NCI-H1694 treated with DMSO at 0.1 percent for 48 hours (cell line): ENCODE results near the gene SAMM50.

Experiments
- DNase-seq: peaks from one replicate; lab custom pipeline; 2025; lab: John Stamatoyannopoulos, UW

Gene SAMM50

GRCh38 chr22:43945632-43946383, 9.4 kb upstream of the SAMM50 start:
- DNase-seq = peak; percentile 61

DNA sequence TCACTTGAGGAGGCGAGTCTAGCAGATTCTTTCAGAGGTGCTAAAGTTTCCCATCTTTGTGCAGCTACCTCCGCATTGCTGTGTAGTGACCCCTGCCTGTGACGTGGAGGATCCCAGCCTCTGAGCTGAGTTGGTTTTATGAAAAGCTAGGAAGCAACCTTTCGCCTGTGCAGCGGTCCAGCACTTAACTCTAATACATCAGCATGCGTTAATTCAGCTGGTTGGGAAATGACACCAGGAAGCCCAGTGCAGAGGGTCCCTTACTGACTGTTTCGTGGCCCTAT, 8.9 kb upstream of the SAMM50 start:
- DNase-seq = no peak

DNA sequence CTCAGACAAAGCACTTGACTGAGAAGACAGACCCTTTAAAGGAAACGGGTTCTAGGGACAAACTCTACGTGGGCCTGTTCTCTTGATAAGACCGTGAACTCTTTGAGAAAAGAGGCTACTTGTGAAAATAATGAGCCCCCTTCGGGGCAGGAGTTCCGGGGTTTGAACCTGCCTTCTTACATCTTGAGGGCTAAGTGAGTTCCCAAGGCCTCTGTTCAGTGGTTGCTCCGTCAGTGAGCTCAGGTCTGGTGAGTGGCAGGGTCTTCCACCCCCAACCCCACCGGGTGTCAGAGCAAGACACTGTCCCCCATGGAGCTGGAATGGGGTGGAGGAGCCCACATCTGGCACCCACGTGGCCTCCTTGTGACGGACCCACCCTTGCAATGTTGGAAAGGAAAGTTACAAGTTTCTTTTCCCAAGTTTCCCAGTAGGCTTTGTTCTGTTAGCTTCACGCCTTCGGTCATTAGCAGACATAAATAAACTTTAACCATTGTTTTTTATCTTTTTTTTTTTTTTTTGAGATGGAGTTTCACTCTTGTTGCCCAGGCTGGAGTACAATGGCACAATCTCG, 6.3 kb upstream of the SAMM50 start:
- no peak for DNase-seq

- DNase-seq = no peak
Measured at GRCh38 chr22:43951391-43951790, 3.9 kb upstream of the SAMM50 start.

DNA sequence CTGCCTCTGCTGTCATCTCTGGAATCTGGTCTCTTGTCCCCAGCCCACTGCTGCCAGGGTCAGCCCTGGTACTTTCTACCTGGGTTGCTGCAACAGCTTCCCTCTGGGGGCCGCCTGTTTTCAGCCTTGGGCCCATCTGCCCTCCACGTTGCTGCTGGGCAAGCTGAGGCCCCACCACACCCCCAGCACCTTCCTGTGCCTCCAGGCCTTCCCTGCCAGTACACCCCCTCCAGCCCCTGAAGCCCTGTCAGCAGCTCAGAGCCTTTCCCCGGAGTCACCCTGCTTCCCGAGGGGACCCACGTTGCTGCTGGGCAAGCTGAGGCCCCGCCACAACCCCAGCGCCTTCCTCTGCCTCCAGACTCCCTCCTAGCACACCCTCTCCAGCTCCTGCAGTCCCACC, 3.3 kb upstream of the SAMM50 start:
- no peak for DNase-seq

DNA sequence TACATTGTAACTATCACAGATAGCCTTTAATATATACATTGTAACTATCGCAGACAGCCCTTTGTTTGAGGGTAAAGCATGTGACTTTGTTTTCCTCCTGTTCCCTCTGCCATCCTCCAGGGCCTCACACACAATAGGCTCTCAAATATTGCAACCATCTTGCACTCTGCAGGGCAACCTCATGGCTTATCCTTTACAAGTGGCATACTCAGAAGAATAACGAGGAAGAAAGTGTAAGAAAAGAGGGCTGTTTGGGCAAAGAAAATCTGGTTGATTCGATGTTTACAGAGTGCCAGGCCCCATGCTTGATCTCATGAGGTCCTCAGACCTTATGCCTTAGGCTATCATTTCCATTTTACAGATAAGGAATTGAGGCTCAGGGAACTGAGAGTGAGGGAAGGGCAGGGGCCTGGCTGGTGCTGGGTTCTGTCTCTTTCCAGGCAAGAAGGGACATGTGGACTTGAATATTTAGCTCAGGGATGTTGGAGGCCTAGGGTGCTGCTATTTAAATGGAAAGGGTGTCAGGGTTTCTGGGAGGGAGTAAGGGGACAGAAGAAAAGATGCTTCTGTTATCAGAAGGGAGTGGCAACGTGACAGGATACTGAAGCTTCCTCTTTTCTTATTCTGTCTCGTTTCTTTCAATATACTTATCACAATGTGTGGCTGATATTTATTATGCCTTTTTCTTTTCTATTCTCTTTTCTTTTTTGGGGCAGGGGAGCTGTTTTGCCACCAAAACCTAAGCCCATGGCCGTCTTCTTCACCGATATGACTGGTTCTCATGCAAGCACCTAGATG, 1.1 kb upstream of the SAMM50 start:
- DNase-seq = no peak

DNA sequence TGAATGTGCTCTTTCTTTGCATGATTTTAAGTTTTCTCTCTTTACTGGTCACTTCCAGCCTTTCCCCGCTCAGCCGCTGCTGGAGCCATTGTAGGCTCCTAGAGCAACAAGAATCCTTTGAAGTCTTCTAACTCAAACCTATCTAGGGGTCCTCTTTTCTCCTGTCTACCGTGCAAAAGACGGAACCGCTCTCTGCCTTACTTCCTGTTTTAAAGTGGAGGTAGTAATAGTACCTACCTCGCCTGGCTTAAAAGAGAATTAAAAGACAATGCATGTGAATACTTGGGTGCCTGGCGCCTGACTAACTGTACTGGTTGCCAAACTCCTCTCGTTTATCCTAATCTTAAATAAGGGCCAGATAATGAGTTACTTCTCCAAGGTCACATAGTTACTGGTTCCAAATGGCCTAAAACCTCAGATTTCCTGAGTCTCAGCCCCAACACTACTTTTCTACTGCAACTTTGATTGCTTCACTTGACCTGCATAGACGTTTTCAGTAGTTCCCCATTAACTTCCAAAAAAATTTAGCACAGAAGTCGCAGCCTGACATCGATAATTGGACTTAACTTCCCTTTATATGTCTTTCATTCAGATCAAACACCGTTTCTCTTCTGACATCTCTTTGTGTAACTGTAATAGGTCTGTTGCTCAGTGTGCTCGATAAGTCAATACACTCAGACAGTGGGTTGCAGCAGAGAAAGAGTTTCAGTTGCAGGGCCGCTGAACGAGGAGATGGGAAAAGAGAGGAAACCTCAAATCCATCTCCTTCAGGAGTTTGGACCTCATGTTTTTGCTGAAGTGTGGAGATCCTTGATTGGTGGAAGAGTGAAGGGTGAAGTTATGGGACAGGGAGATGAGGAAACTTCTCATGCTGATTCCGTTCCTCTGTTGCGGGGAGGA, 891 bp downstream of the SAMM50 start:
- no peak for DNase-seq

DNA sequence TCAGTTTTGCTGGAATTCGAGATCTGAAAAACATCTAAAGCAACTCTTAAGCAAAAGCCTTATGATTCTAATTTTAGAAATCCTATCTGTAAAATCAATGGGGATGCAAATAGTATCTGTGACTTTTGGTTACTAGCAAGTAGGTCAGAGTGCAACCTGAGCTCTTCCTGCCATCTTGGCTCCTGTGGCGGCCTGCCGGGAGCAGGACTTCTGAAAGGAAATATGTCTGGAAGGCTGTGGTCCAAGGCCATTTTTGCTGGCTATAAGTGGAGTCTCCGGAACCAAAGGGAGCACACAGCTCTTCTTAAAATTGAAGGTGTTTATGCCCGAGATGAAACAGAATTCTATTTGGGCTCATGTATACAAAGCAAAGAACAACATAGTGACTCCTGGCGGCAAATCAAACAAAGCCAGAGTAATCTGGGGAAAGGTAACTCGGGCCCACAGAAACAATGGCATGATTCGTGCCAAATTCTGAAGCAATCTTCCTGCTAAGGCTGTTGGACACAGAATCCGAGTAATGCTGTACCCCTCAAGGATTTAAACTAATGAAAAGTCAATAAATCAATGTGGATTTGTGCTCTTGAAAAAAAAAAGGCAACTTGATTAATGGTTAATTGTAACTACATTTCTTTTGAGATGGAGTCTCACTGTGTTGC, 1.7 kb downstream of the SAMM50 start:
- DNase-seq = no peak

DNA sequence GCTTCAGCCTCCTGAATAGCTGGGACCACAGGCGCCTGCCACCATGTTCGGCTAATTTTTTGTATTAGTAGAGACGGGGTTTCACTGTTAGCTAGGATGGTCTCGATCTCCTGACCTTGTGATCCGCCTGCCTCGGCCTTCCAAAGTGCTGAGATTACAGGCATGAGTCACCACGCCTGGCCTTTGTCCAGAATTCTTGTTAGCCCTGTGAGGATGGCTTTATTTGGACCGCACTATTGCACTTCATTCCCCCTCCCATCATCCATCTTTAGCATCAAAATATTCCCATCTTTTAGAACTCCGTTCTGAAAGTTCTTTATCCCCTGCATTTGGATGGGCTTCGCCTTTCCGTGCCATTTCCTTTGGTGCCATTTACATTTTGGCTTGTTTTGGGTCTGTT, 2.6 kb downstream of the SAMM50 start:
- DNase-seq = no peak

DNA sequence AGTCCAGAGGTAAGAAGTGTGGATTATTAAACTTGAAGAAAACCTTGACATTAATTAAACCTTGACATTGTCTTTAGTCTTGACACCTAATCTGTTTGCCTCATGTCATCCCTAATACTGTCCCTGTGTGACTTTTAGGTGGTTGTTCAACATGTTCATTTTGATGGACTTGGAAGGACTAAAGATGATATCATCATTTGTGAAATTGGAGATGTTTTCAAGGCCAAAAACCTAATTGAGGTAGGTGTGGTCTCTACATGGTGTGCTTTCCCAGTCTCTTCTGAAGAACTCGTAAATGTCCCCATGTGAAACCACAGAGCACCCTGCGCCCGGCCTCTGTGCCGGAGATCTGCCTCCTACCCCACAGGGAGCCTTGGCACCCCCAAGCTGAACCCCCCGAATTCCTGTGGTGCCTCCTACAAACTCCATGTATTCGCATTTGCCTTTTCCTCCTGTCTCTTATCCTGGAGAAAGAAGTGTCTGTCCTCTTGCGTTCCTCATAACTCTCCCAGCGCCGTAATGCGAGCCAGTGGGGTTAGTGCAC, 9.1 kb downstream of the SAMM50 start:
- DNase-seq = no peak

- DNase-seq = no peak
Measured at GRCh38 chr22:43967069-43967468, 11.8 kb downstream of the SAMM50 start.

DNA sequence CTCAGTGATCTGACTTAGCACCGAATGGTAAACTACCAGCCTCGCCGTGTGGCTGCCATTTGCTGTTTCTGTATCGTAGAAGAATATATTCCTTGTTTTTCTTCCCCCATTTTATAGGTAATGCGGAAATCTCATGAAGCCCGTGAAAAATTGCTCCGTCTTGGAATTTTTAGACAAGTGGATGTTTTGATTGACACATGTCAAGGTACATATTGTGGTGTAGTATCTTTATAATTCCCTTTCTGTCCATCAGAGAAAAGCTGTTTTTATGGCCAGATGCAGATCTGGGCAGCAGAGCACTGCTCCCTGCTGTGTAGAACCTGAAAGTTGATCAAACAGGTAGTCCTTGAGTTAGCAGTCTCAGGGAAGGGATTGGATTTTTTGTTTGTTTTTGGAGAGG, 13.4 kb downstream of the SAMM50 start:
- DNase-seq = no peak

DNA sequence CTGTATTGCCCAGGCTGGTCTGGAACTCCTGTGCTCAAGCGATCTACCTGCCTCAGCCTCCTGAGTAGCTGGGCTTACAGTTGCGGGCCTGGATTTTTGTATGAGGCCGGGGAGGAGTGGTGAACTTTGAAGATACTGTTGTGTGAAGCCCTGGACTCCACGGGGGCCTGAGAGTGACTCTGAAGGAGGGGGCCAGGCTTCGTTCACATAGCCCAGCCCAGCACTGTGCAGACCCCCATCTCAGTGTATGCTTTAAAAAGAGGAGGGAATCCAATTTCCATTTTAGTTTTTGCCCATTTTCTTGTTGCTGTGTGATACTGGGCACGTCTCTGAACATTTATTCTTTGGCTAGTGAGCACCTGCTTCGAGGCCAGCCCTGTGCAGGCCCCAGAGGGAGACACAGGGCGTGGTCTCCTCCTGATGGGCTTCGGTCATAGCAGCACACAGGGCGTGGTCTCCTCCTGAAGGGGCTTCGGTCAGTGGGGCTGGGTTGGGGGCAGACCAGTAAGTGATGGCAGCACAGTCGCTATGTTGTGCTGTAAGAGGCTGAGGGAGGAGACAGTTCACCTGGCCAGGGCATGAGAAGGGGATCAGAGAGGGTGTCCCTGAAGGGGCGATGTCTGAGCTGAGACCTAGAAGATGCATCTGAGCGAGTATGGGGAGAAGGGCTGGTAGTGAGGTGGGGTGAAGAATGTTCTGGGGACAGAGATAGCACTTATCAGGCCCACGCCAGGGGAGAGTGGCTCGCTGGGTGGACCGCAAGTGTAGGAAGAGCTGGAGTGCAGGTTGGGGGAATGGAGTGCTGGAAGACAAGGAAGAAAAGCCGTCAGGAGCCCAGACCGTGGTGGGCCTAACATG, 14.0 kb downstream of the SAMM50 start:
- DNase-seq = no peak

DNA sequence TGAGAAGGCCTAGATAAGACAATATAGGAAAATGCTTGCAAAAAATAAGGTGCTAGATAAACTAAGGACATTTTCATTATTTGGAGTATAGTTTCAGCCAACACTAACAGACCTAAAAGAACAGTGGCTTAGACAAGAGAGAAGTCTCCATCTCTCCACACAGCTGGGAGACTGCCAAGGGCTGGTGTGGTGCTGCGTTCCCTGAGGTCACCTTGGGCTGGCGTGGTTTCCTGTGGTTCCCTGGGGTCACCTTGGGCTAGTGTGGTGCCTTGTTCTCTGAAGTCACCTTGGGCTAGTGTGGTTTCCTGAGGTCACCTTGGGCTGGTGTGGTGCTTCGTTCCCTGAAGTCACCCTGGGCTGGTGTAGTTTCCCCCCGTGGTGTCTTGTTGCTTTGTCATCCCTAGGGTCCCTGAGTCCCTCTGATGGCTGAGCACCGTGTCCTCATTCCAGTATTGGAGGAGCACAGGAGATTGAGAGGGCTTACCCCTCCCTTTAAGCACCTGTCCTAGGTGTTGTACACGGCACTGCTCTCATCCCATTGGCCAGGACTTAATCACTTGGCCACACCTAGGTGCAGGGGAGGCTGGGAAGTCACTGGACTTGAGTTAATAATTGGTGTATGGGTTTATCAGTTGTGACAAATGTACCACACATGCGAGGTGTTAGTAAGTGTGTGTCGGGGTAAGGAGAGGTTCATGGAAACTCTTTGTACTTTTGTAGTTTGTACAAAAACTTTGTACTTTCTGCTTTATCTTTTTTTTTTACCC, 14.9 kb downstream of the SAMM50 start:
- DNase-seq = no peak

DNA sequence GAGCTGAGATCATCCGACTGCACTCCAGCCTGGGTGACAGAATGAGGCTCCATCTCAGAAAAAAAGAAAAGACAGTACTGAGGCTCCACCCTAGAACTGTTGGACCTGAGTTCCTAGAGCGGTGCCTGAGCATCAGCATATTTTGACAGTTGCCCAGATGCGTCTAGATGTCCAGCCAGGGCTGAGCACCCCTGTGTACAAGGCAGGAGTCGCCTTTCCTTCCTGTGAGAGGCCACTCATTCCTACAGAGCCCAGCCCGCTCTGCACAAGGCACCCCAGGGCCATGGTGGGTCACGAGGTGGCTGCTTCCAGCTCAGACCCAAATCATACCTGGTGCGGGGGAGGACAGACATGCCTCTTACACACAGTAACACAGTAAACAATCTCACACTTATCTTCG, 15.9 kb downstream of the SAMM50 start:
- DNase-seq = no peak

DNA sequence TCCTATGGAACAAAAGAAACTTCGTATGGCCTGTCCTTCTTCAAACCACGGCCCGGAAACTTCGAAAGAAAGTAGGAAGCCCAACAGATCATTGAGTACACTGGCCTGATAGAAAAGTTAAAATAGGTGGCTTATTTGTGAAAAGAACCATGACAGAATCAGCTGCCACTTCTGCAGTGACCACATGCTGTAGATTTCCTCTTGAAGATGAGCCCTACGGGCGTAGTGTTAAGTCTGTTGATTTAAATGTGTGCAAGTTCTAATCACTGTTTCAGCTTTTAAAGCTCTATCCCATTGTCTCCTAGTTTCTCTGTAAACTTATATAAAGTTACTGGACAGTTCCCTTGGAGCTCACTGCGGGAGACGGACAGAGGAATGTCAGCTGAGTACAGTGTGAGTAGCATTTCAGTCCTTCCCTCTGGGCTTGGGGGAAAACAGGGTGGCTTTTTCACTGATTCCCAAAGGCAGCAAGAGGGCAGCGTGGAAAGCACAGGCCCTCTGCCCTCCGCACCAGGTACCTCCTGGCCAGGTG, 17.8 kb downstream of the SAMM50 start:
- no peak for DNase-seq

- DNase-seq = no peak
Measured at GRCh38 chr22:43974028-43974545, 18.8 kb downstream of the SAMM50 start.

DNA sequence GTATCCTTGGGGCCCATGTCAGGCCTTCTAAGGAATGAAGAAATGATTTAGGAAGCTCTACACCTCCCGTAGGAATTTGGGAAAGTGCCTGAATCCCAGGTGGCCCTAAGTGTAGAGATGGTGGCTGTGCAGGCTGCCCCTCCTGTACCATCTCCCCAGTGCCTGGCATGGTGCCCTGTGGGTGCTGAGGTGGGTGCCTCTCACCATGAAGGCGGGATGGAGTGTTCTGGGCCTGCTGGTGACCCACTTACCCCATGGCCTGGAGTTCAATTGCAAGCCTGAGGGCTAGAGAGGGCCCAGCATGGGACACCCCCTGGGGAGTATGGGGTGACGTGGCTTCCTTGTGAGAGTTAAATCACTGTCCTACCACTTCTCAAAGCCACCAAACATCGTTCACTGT, 19.8 kb downstream of the SAMM50 start:
- no peak for DNase-seq
